Upper lobe of right lung (tissue), 1 donor: Measurements from ENCODE around the gene MLLT6. TPM values are rescaled to one million over a fixed set of nuclear protein-coding genes. Genes with fewer than 3 reads are reported as not detected.

Source experiments
- ATAC-seq: fragments of 200-7000 bp; cut with Tn5 transposase; one replicate; pipeline ENCODE4 v1.9.1; 2020; ENCODE audit warnings: mild to moderate bottlenecking, moderate library complexity
- DNase-seq: peaks from one replicate; pipeline ENCODE4 v3.0.0-alpha.2; 2020
- H3K27ac ChIP-seq: fragments of 200-600 bp; one replicate; pipeline ENCODE4 v1.8.0; 2022
- H3K27me3 ChIP-seq: fragments of 200-600 bp; one replicate; pipeline ENCODE4 v1.8.0; 2022; ENCODE audit warnings: mild to moderate bottlenecking
- H3K36me3 ChIP-seq: fragments of 200-600 bp; one replicate; pipeline ENCODE4 v1.8.0; 2022
- H3K4me1 ChIP-seq: fragments of 200-600 bp; one replicate; pipeline ENCODE4 v1.8.0; 2022
- H3K4me3 ChIP-seq: fragments of 200-600 bp; one replicate; pipeline ENCODE4 v1.8.0; 2022; ENCODE audit warnings: mild to moderate bottlenecking
- H3K9me3 ChIP-seq: fragments of 200-600 bp; one replicate; pipeline ENCODE4 v1.8.0; 2022
- CTCF ChIP-seq: fragments of 200-600 bp; IDR thresholded peaks from one replicate; pipeline ENCODE4 v1.8.0; 2022; ENCODE audit warnings: antibody characterized with exemption
- intact Hi-C: fragments of 100-400 bp; cut with DNase I; formaldehyde crosslinking; loops from one replicate; pipeline ENCODE4 v1.11.0; 2022
- total RNA-seq: library from RNA; stranded (reverse); fragmentation: NEBNext Ultra II Directional; extraction: Animal tissue kit (Norgen Biotek cat#: 25700); gene quantifications from one replicate; pipeline ENCODE4 v1.2.1, GENCODE V29; 2021
- donor health status: DM: no; HTN: yes; CAD: no; lungs with severe emphysema.

The MLLT6 gene
- total RNA-seq, 1 donor from 2014 or later, result 133 TPM

- no peaks in the 10 kb centered on the region for H3K27me3 ChIP-seq
- peak within 1 kb of the TSS; percentile 73 for H3K4me3 ChIP-seq
- peaks cover 42% of the 10 kb centered on the region for H3K4me1 ChIP-seq
- peak within 1 kb of the TSS; percentile 85 for H3K27ac ChIP-seq
- intact Hi-C loops, result loop anchor here (5.0 kb wide), 1 partner anchor 53 kb away; no protein-coding TSS in a partner anchor
- ATAC-seq (peak; percentile 93), DNase-seq (peak; percentile 95)
- TF ChIP-seq CTCF, result peak; percentile 58
- no peaks in the 10 kb centered on the region for H3K9me3 ChIP-seq
- peaks cover 19% of the 10 kb centered on the region for H3K36me3 ChIP-seq
These were observed 24.9 kb downstream of the MLLT6 start, which contains the start of gene CISD3 for GRCh38 chr17:38729886-38730525. Gene CISD3 (plus strand): TSS chr17:38730341. CDS start chr17:38730359, 18 bp downstream.

- Histone ChIP-seq H3K27ac (peak overlapping the region; percentile 82), H3K4me1 (peaks cover 42% of the 10 kb centered on the region), H3K4me3 (peak overlapping the region; percentile 73), H3K36me3 (peaks cover 21% of the 10 kb centered on the region), H3K9me3 (no peaks in the 10 kb centered on the region), H3K27me3 (no peaks in the 10 kb centered on the region)
- no peak for TF ChIP-seq CTCF
- intact Hi-C loops, result loop anchor here (5.0 kb wide), 1 partner anchor 53 kb away; no protein-coding TSS in a partner anchor
- ATAC-seq (peak; percentile 62), DNase-seq (peak; percentile 92)
These were observed 25.7 kb downstream of the MLLT6 start for GRCh38 chr17:38730526-38731379.

GRCh38 chr17:38731526-38732294, 26.6 kb downstream of the MLLT6 start:
- Histone ChIP-seq H3K4me3 (peak overlapping the region; percentile 73), H3K4me1 (peaks cover 42% of the 10 kb centered on the region), H3K9me3 (no peaks in the 10 kb centered on the region), H3K36me3 (peaks cover 30% of the 10 kb centered on the region), H3K27me3 (no peaks in the 10 kb centered on the region), H3K27ac (peak overlapping the region; percentile 82)
- TF ChIP-seq CTCF, result no peak
- DNase-seq, result no peak
- intact Hi-C loops, result loop anchor here (5.0 kb wide), 1 partner anchor 54 kb away; no protein-coding TSS in a partner anchor
- no peak for ATAC-seq

- DNase-seq (no peak), ATAC-seq (no peak)
- H3K27me3 ChIP-seq, result no peaks in the 10 kb centered on the region
- H3K36me3 ChIP-seq, result peaks cover 33% of the 10 kb centered on the region
- H3K4me3 ChIP-seq, result no peak overlapping the region
- H3K27ac ChIP-seq, result no peak overlapping the region
- H3K9me3 ChIP-seq, result no peaks in the 10 kb centered on the region
- no peak for TF ChIP-seq CTCF
- H3K4me1 ChIP-seq, result peaks cover 41% of the 10 kb centered on the region
- intact Hi-C loops, result loop anchor here (5.0 kb wide), 1 partner anchor 55 kb away; no protein-coding TSS in a partner anchor
These were observed 27.6 kb downstream of the MLLT6 start for GRCh38 chr17:38732376-38733281.
